ENCODE results near the gene AQP2. TPM values are rescaled to one million over a fixed set of nuclear protein-coding genes. Genes with fewer than 3 reads are reported as not detected.

Gene AQP2
- total and polyA plus RNA-seq, 2 of the 4 experiments (the other 2 are of a cell fraction): not detected

GRCh38 chr12:49944046-49944445 is 6.5 kb upstream of the AQP2 start:
- Histone ChIP-seq H3K79me1 (ENCODE audit: low read depth in 1 of 2, low read length in 2 of 2) (no peaks in the 10 kb centered on the region), H2AK9ac (replicated peaks; ENCODE audit: low read depth, low read length, poor library complexity) (no peak overlapping the region), H3K9me1 (ENCODE audit: insufficient read depth, low read length) (0 out of 2 replicates have a peak, but pooled peaks cover 3% of the 10 kb centered on the region), H2BK120ac (ENCODE audit: low read depth, low read length) (no peak overlapping the region), H2BK5ac (ENCODE audit: low read depth, low read length, poor library complexity, severe bottlenecking) (no peak overlapping the region), H3K18ac (ENCODE audit: low read depth, low read length) (no peak overlapping the region), H3K4me1 (ENCODE audit: control insufficient read depth, insufficient read depth, low read length) (no peaks in the 10 kb centered on the region; the same call in 1 of the 2 replicates), H3K36me3 (ENCODE audit: control insufficient read depth, insufficient read depth, low read length) (no peaks in the 10 kb centered on the region), H2AFZ (replicated peaks; ENCODE audit: low read length, poor library complexity) (no peak overlapping the region), H3K4me3 (ENCODE audit: insufficient read depth, low read depth, low read length) (no peak overlapping the region), H3K56ac (ENCODE audit: extremely low read depth, insufficient read depth, low read length) (no peak overlapping the region), H4K8ac (ENCODE audit: low read depth in 2 of 2, low read length in 2 of 2) (no peak overlapping the region), H4K5ac (ENCODE audit: low read depth, low read length) (no peak overlapping the region), H3K27me3 (ENCODE audit: control insufficient read depth, insufficient read depth, low read length) (peaks cover 3% of the 10 kb centered on the region; the same call in 1 of the 2 replicates), H4K20me1 (ENCODE audit: insufficient read depth, low read length) (no peaks in the 10 kb centered on the region), H2AK5ac (ENCODE audit: low read depth, low read length) (no peak overlapping the region), H3K23ac (ENCODE audit: low read depth, low read length) (no peak overlapping the region), H3K4ac (ENCODE audit: low read depth, low read length) (no peak overlapping the region), H3K4me2 (ENCODE audit: low read depth, low read length) (no peak overlapping the region), H3K9ac (ENCODE audit: low read depth, low read length) (no peak overlapping the region), H2BK15ac (ENCODE audit: low read depth, low read length) (no peak overlapping the region), H3K9me3 (ENCODE audit: control insufficient read depth, insufficient read depth, low read length) (no peaks in the 10 kb centered on the region), H3K14ac (replicated peaks; ENCODE audit: low read depth, low read length) (no peak overlapping the region), H3K27ac (ENCODE audit: insufficient read depth, low read length) (no peak overlapping the region), H4K91ac (ENCODE audit: insufficient read depth, low read depth, low read length) (no peak overlapping the region), H2BK20ac (ENCODE audit: low read depth, low read length) (no peak overlapping the region)
- dilution Hi-C loops (cut with HindIII; ENCODE audit: low sequenced_read_pairs, unreplicated experiment): no loop called here
- ChIA-PET POLR2A (ENCODE audit: unreplicated experiment) (interaction anchor here (0.6 kb wide), 1 partner anchor 10 kb away, joined by 3 read pairs; no protein-coding TSS in a partner anchor), CTCF (no interaction called here)
- in situ Hi-C loops (cut with MboI; ENCODE audit: low sequenced_read_pairs): no loop called here
- DNase-seq (no peak), ATAC-seq (ENCODE audit: low read depth) (no peak)
- intact Hi-C loops (cut with micrococcal nuclease): loop anchor here (2.0 kb wide), 1 partner anchor 167 kb away; no protein-coding TSS in a partner anchor
- TF ChIP-seq MAZ (IDR thresholded peaks at IDR 0.05; ENCODE audit: borderline replicate concordance, low read depth, low read length): no peak
- no peak for TF ChIP-seq POLR2A (IDR thresholded peaks at IDR 0.05; ENCODE audit: low read depth, low read length)
- TF ChIP-seq RCOR1 (IDR thresholded peaks at IDR 0.05; ENCODE audit: insufficient replicate concordance, low read length): no peak
- no peak for TF ChIP-seq RFX5 (IDR thresholded peaks at IDR 0.05; ENCODE audit: low read depth, low read length)
- no peak for TF ChIP-seq CEBPB (IDR thresholded peaks at IDR 0.05; ENCODE audit: low read depth, low read length)
- TF ChIP-seq BHLHE40 (IDR thresholded peaks at IDR 0.05; ENCODE audit: low read depth, low read length): no peak
- TF ChIP-seq USF2 (IDR thresholded peaks at IDR 0.05; ENCODE audit: low read depth, low read length): no peak
- no peak for TF ChIP-seq CTCF (conservative IDR thresholded peaks at IDR 0.05; ENCODE audit: low read depth, low read length)
- no peak for TF ChIP-seq CHD1 (IDR thresholded peaks at IDR 0.05; ENCODE audit: low read depth, low read length)
- TF ChIP-seq RAD21 (IDR thresholded peaks at IDR 0.05; ENCODE audit: low read length): no peak
- TF ChIP-seq SMC3 (IDR thresholded peaks at IDR 0.05; ENCODE audit: low read depth, low read length): no peak
- no peak for TF ChIP-seq ELK1 (IDR thresholded peaks at IDR 0.05; ENCODE audit: borderline replicate concordance, low read depth, low read length)
- no peak for TF ChIP-seq NFE2L2 (IDR thresholded peaks at IDR 0.05; ENCODE audit: low read depth, low read length)
- TF ChIP-seq MXI1 (IDR thresholded peaks at IDR 0.05; ENCODE audit: borderline replicate concordance, low read depth, low read length): no peak
- 100% methylated on average over 2 of the region's 5 CpGs; no CpG with 5 or more reads in 1 of the 2 experiments for WGBS, 2 experiments (ENCODE audit: extremely low coverage in 2 of 2, insufficient read length in 1 of 2)
- BruUV-seq (replicated peaks): no TSS peak

Data from IMR-90 (cell line).